Vagina (tissue), 2 donors: Measurements from ENCODE around the gene SLC9A1. TPM values are rescaled to one million over a fixed set of nuclear protein-coding genes. Genes with fewer than 3 reads are reported as not detected.

Experiments
- DNase-seq, 2 donors: peaks; one replicate each; pipeline ENCODE4 v3.0.0-alpha.2; 2017; ENCODE audit errors: extremely low spot score in 2 of 2
- H3K27ac ChIP-seq: fragments of 200-600 bp; sonication (generic); one replicate; pipeline ENCODE4 v1.5.1; 2019
- H3K27me3 ChIP-seq: fragments of 200-600 bp; sonication (generic); one replicate; pipeline ENCODE4 v1.5.1; 2019
- H3K36me3 ChIP-seq, 2 donors: fragments of 200-600 bp; sonication (generic); one replicate each; pipeline ENCODE4 v1.5.1; 2017 to 2019
- H3K4me1 ChIP-seq: fragments of 200-600 bp; sonication (generic); one replicate; pipeline ENCODE4 v1.5.1; 2019
- H3K4me3 ChIP-seq, 2 donors: fragments of 200-600 bp; sonication (generic); 1 replicate in 1 of 2; 2 replicates in 1 of 2; pipeline ENCODE4 v1.5.1; 2016 to 2019
- H3K9me3 ChIP-seq: fragments of 200-600 bp; sonication (generic); one replicate; pipeline ENCODE4 v1.5.1; 2019
- POLR2A ChIP-seq, 2 donors: fragments of 450-650 bp; IDR thresholded peaks; one replicate each; pipeline ENCODE4 v1.6.1; 2017; ENCODE audit warnings: antibody characterized with exemption in 2 of 2, mild to moderate bottlenecking in 2 of 2, moderate library complexity in 2 of 2
- POLR2AphosphoS5 ChIP-seq, 2 donors: sonication (generic); formaldehyde crosslinking; IDR thresholded peaks; one replicate each; pipeline ENCODE4 v1.9.0; 2017; ENCODE audit warnings: antibody characterized with exemption in 2 of 2, mild to moderate bottlenecking in 2 of 2, low read depth in 1 of 2; ENCODE audit not compliant: insufficient read depth in 1 of 2
- intact Hi-C: fragments of 100-400 bp; cut with DNase I; formaldehyde crosslinking; loops from one replicate; pipeline ENCODE4 v1.15.1; 2023
- total RNA-seq: library from RNA; depleted of rRNA; stranded (reverse); fragments of >200 nt; gene quantifications from one replicate; pipeline ENCODE4 v1.2.3, GENCODE V29; 2016
- TF ChIP-seq, protein P1 (sequence below), 3 experiments: fragments of 450-650 bp in 2 of 3; fragments of 200-600 bp in 1 of 3; sonication (generic) in 1 of 3; IDR thresholded peaks; one replicate each; pipeline ENCODE4 v1.5.1; 2017 to 2019; ENCODE audit warnings: antibody characterized with exemption in 3 of 3, mild to moderate bottlenecking in 2 of 3, moderate library complexity in 2 of 3

The SLC9A1 gene
- total RNA-seq, 1 donor from 2014 or later, result 10.6 TPM

DNA sequence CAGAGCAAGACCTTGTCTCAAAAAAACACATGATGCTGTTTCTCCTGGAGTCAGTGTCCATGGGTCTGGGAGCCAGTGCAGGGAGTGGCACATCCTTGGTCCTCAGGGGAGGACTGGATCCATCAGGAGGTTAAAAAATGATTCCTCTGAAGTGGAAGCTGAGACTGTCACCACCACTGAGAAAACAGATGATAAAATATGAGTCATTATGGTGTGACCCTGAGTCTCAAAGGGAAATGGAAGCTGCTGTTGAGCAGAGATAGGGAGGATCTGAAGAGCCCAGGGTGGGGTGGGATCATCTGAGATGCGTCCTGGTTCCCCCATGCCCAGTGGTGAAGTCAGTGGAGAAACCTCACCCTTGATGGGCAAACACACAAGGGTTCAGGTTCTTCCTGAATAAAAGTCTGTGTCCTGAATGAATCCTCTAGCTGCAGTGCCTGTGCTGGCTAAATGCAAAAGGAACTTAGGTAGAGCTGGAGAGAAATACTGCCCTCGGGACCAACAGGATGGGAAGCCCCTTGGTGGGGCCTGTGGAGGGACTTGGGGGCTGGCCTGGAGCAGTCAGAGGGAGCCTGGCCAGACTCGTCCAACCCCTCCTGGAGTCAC, 80.6 kb downstream of the SLC9A1 start:
- no peaks in the 10 kb centered on the region for H3K9me3 ChIP-seq
- no peak for DNase-seq
- TF ChIP-seq, protein P1, sequence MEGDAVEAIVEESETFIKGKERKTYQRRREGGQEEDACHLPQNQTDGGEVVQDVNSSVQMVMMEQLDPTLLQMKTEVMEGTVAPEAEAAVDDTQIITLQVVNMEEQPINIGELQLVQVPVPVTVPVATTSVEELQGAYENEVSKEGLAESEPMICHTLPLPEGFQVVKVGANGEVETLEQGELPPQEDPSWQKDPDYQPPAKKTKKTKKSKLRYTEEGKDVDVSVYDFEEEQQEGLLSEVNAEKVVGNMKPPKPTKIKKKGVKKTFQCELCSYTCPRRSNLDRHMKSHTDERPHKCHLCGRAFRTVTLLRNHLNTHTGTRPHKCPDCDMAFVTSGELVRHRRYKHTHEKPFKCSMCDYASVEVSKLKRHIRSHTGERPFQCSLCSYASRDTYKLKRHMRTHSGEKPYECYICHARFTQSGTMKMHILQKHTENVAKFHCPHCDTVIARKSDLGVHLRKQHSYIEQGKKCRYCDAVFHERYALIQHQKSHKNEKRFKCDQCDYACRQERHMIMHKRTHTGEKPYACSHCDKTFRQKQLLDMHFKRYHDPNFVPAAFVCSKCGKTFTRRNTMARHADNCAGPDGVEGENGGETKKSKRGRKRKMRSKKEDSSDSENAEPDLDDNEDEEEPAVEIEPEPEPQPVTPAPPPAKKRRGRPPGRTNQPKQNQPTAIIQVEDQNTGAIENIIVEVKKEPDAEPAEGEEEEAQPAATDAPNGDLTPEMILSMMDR (IDR thresholded peaks at IDR 0.05), result no peak
- TF ChIP-seq POLR2A (IDR thresholded peaks at IDR 0.05) (no peak), POLR2AphosphoS5 (IDR thresholded peaks at IDR 0.05; ENCODE audit: insufficient read depth in 1 of 2, low read depth in 1 of 2) (no peak)
- no peak overlapping the region for H3K4me3 ChIP-seq
- H3K36me3 ChIP-seq, result no peaks in the 10 kb centered on the region
- H3K4me1 ChIP-seq, result peaks cover 8% of the 10 kb centered on the region
- intact Hi-C loops, result no loop called here
- no peaks in the 10 kb centered on the region for H3K27me3 ChIP-seq
- no peak overlapping the region for H3K27ac ChIP-seq

DNA sequence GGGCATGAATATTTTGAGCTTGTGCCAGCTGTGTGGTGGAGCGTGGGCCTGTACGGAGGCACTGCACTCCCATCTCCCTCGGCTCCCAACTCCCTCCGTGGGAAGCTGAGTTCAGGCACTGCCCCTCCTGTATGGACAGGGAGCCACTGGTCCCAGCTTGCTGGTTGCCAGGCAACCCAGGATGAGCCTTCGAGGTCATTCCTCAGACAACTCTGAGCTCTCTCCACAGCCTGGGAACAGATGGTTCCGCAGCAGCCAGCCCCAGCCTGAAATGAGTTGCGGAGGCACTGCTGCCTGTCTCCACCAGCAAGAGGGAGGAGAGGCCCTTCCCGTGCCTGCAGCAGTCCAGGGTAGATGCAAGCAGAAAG, 83.9 kb downstream of the SLC9A1 start:
- H3K27ac ChIP-seq, result no peak overlapping the region
- no peaks in the 10 kb centered on the region for H3K9me3 ChIP-seq
- no peak for TF ChIP-seq POLR2AphosphoS5 (IDR thresholded peaks at IDR 0.05; ENCODE audit: insufficient read depth in 1 of 2, low read depth in 1 of 2)
- no peak for TF ChIP-seq POLR2A (IDR thresholded peaks at IDR 0.05)
- TF ChIP-seq, protein P1 (IDR thresholded peaks at IDR 0.05), result no peak
- no peaks in the 10 kb centered on the region for H3K36me3 ChIP-seq
- no peak for DNase-seq
- no peak overlapping the region for H3K4me3 ChIP-seq
- H3K27me3 ChIP-seq, result no peaks in the 10 kb centered on the region
- intact Hi-C loops, result no loop called here
- peaks cover 8% of the 10 kb centered on the region for H3K4me1 ChIP-seq

DNA sequence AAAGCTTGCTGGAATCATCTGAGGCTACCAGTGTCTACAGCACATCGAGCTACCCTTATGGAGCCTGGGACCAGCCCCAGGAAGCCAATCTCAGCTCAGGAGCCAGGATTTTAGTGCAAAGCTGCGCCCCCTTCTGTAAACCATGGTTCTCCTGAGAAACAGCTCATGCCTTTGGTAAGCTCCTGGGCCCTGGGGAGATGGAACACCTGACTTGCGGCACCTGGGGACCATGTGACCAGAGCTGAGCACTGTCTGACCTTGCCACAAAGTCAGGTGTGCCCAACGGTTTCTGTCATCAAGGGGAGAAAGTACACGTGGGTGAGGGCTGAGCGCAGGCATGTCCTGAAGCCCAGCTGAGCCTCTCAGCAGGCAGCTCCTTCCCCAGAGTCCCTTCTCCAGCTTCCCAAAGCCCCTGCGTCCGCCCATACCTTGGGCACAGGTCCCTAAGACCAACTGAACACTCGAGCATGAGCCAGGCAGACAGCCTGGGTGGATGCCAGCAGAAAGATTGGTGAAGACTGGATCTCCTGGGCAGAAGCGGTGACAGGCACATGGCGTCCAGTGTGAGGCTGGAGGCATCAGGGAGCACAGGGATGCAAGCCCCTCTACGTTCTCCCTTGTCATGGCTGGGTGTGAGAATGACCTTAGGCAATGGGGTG, 84.4 kb downstream of the SLC9A1 start:
- no peak for DNase-seq
- TF ChIP-seq POLR2A (IDR thresholded peaks at IDR 0.05) (no peak), POLR2AphosphoS5 (IDR thresholded peaks at IDR 0.05; ENCODE audit: insufficient read depth in 1 of 2, low read depth in 1 of 2) (no peak)
- TF ChIP-seq, protein P1 (IDR thresholded peaks at IDR 0.05), result no peak
- no peak overlapping the region for H3K27ac ChIP-seq

DNA sequence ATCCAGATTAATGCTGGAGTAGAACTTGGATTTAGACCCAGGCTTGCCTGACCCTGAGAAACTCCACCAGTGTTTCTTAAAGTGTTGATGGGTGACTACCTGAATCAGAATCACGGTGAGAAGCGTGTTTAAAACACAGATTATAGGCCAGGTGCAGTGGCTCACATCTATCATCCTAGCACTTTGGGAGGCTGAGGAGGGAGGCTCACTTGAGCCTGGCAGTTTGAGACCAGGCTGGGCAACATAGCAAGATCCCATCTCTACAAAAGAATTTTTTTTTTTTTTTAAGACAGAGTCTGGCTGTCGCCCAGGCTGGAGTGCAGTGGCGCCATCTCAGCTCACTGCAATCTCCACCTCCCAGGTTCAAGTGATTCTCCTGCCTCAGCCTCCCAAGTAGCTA, 86.0 kb downstream of the SLC9A1 start:
- Histone ChIP-seq H3K36me3 (no peaks in the 10 kb centered on the region), H3K4me3 (no peak overlapping the region), H3K9me3 (no peaks in the 10 kb centered on the region), H3K4me1 (peaks cover 8% of the 10 kb centered on the region), H3K27me3 (no peaks in the 10 kb centered on the region), H3K27ac (no peak overlapping the region)
- no peak for TF ChIP-seq POLR2AphosphoS5 (IDR thresholded peaks at IDR 0.05; ENCODE audit: insufficient read depth in 1 of 2, low read depth in 1 of 2)
- no peak for TF ChIP-seq POLR2A (IDR thresholded peaks at IDR 0.05)
- TF ChIP-seq, protein P1 (IDR thresholded peaks at IDR 0.05), result no peak
- no peak for DNase-seq
- intact Hi-C loops, result loop anchor here (2.0 kb wide), 1 partner anchor 20 kb away; no protein-coding TSS in a partner anchor

More for the DNA sequence above, 84.4 kb downstream of the SLC9A1 start:
- Histone ChIP-seq H3K36me3 (no peaks in the 10 kb centered on the region), H3K9me3 (no peaks in the 10 kb centered on the region), H3K27me3 (no peaks in the 10 kb centered on the region), H3K4me3 (no peak overlapping the region), H3K4me1 (peaks cover 8% of the 10 kb centered on the region)
- intact Hi-C loops, result no loop called here

DNA sequence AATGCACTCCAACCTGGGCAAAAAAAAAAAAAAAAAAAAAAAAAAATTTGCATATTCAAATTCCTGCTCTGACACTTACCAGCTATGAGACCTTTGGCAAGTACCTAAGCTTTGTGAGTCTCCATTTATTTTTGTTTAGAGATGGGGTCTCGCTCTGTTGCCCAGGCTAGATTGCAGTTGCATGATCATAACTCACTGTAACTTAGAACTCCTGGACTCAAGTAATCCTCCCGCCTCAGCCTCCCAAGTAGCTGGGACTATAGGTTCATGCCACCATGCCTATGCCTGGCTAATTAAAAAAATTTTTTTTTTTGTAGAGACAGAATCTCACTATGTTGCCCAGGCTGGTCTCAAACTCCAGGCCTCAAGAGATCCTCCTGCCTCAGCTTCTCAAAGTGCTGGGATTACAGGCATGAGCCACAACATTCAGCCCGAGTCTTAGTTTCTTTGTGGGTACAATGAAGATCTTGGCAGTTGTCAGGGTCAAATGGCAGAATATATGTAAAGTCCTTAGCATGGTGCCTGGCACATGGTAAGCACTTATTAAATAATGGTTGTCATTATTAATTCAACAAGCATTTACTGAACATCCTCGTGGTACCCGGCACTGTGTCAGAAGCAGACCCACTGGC, 88.8 kb downstream of the SLC9A1 start:
- Histone ChIP-seq H3K27me3 (no peaks in the 10 kb centered on the region), H3K36me3 (no peaks in the 10 kb centered on the region), H3K27ac (no peak overlapping the region), H3K4me3 (no peak overlapping the region), H3K4me1 (peaks cover 7% of the 10 kb centered on the region), H3K9me3 (no peaks in the 10 kb centered on the region)
- TF ChIP-seq POLR2A (IDR thresholded peaks at IDR 0.05) (no peak), POLR2AphosphoS5 (IDR thresholded peaks at IDR 0.05; ENCODE audit: insufficient read depth in 1 of 2, low read depth in 1 of 2) (no peak)
- TF ChIP-seq, protein P1 (IDR thresholded peaks at IDR 0.05), result no peak
- DNase-seq, result no peak
- intact Hi-C loops, result no loop called here
